HepG2 (cell line): ENCODE measurements around the gene WFDC11. TPM values are rescaled to one million over a fixed set of nuclear protein-coding genes. Genes with fewer than 3 reads are reported as not detected.
A peak's percentile ranks its signal among the peaks of the same experiment; 100 is the strongest.

Experiments used
- ATAD3A ChIP-seq: sonication (generic); formaldehyde crosslinking; IDR thresholded peaks from 2 replicates; pipeline ENCODE4 v1.4.0; 2020; ENCODE audit warnings: missing genetic modification reagents
- HMGA1 ChIP-seq: sonication (generic); formaldehyde crosslinking; conservative IDR thresholded peaks from 2 replicates; pipeline ENCODE4 v1.4.0; 2020; ENCODE audit warnings: missing genetic modification reagents
- MYNN ChIP-seq: sonication (generic); formaldehyde crosslinking; IDR thresholded peaks from 2 replicates; pipeline ENCODE4 v1.4.0; 2020; ENCODE audit warnings: mild to moderate bottlenecking, low read depth, missing genetic modification reagents
- NONO ChIP-seq, 2 experiments: fragments of 450-650 bp in 1 of 2; sonication (generic) in 1 of 2; formaldehyde crosslinking in 1 of 2; IDR thresholded peaks in 1 of 2; conservative IDR thresholded peaks in 1 of 2; 2 replicates each; pipeline versions ENCODE4 v1.6.1 to v1.8.0; 2017 to 2022; ENCODE audit warnings: mild to moderate bottlenecking in 1 of 2, missing genetic modification reagents in 1 of 2, moderate library complexity in 1 of 2
- PAWR ChIP-seq: sonication (generic); formaldehyde crosslinking; IDR thresholded peaks from 2 replicates; pipeline ENCODE4 v1.4.0; 2020; ENCODE audit warnings: missing genetic modification reagents, mild to moderate bottlenecking, borderline replicate concordance
- PPARG ChIP-seq: conservative IDR thresholded peaks from 2 replicates; pipeline ENCODE4 v1.6.1; 2016; ENCODE audit warnings: missing biosample characterization, missing genetic modification reagents
- PRPF4 ChIP-seq: fragments of 200-400 bp; formaldehyde crosslinking; IDR thresholded peaks from 2 replicates; pipeline ENCODE4 v1.6.1; 2016; ENCODE audit warnings: low read length, low read depth; ENCODE audit not compliant: poor library complexity, severe bottlenecking
- RFX3 ChIP-seq: IDR thresholded peaks from 2 replicates; pipeline ENCODE4 v1.6.1; 2016; ENCODE audit warnings: missing biosample characterization, missing genetic modification reagents
- RORA ChIP-seq: sonication (generic); formaldehyde crosslinking; IDR thresholded peaks from 2 replicates; pipeline ENCODE4 v1.5.0; 2020; ENCODE audit warnings: mild to moderate bottlenecking, missing genetic modification reagents, moderate library complexity
- SNAPC2 ChIP-seq: sonication (generic); formaldehyde crosslinking; IDR thresholded peaks from 2 replicates; pipeline ENCODE4 v1.8.1; 2022; ENCODE audit warnings: mild to moderate bottlenecking, missing genetic modification reagents
- SRSF9 ChIP-seq: fragments of 200-400 bp; formaldehyde crosslinking; IDR thresholded peaks from 2 replicates; pipeline ENCODE4 v1.6.1; 2018; ENCODE audit warnings: borderline replicate concordance, mild to moderate bottlenecking, low read depth, low read length; ENCODE audit not compliant: insufficient read depth, poor library complexity, severe bottlenecking
- SUZ12 ChIP-seq: fragments of 150-350 bp; IDR thresholded peaks from 2 replicates; pipeline ENCODE4 v1.6.1; 2014; ENCODE audit warnings: low read depth, low read length
- TARDBP ChIP-seq: sonication (generic); formaldehyde crosslinking; IDR thresholded peaks from 2 replicates; pipeline ENCODE4 v1.8.0; 2022; ENCODE audit warnings: mild to moderate bottlenecking, missing genetic modification reagents
- ZNF343 ChIP-seq: sonication (generic); formaldehyde crosslinking; IDR thresholded peaks from 2 replicates; pipeline ENCODE4 v1.4.0; 2020; ENCODE audit warnings: mild to moderate bottlenecking, missing genetic modification reagents
- ZNF569 ChIP-seq: sonication (generic); formaldehyde crosslinking; IDR thresholded peaks from 2 replicates; pipeline ENCODE4 v1.5.0; 2020; ENCODE audit warnings: mild to moderate bottlenecking, missing genetic modification reagents, moderate library complexity, borderline replicate concordance
- ZNF598 ChIP-seq: sonication (generic); formaldehyde crosslinking; IDR thresholded peaks from 2 replicates; pipeline ENCODE4 v1.5.1; 2020; ENCODE audit warnings: mild to moderate bottlenecking, missing genetic modification reagents, borderline replicate concordance
- ZNF674 ChIP-seq: sonication (generic); formaldehyde crosslinking; IDR thresholded peaks from 2 replicates; pipeline ENCODE4 v1.5.0; 2020; ENCODE audit warnings: low read depth, mild to moderate bottlenecking, missing genetic modification reagents
- ZNF678 ChIP-seq: sonication (generic); formaldehyde crosslinking; IDR thresholded peaks from 2 replicates; pipeline ENCODE4 v1.4.0; 2020; ENCODE audit warnings: mild to moderate bottlenecking, missing genetic modification reagents
- ZNF75D ChIP-seq: sonication (generic); formaldehyde crosslinking; IDR thresholded peaks from 2 replicates; pipeline ENCODE4 v1.8.1; 2023; ENCODE audit warnings: missing genetic modification reagents, mild to moderate bottlenecking, borderline replicate concordance
- polyA plus RNA-seq, 8 experiments: library from polyadenylated mRNA; depleted of rRNA in 3 of 8; stranded (reverse) in 7 of 8; unstranded in 1 of 8; fragments of >200 nt; fragmentation: Illumina TruSeq in 4 of 8; extraction: Trizol in 4 of 8; gene quantifications; 2 replicates each; pipeline versions ENCODE4 v1.2.1 to v1.2.3, GENCODE V29; 2011 to 2016; ENCODE audit warnings: low read depth in 4 of 8, missing spikeins in 1 of 8, mixed read lengths in 1 of 8; ENCODE audit not compliant: insufficient read depth in 1 of 8
- total RNA-seq, 5 experiments: library from RNA; depleted of rRNA; stranded (reverse); fragments of >200 nt; fragmentation: Illumina TruSeq; extraction: Trizol; gene quantifications; 2 replicates each; pipeline ENCODE4 v1.2.3, GENCODE V29; 2016; ENCODE audit warnings: low read depth in 1 of 5
- TF ChIP-seq, protein P1 (sequence below): sonication (generic); formaldehyde crosslinking; IDR thresholded peaks from 2 replicates; pipeline ENCODE4 v1.5.1; 2020; ENCODE audit warnings: mild to moderate bottlenecking, missing genetic modification reagents, moderate library complexity
- TF ChIP-seq, protein P2 (sequence below): sonication (generic); formaldehyde crosslinking; IDR thresholded peaks from 2 replicates; pipeline ENCODE4 v1.4.0; 2020; ENCODE audit warnings: missing genetic modification reagents, borderline replicate concordance
- TF ChIP-seq, protein P3 (sequence below): IDR thresholded peaks from 2 replicates; pipeline ENCODE4 v1.6.1; 2016; ENCODE audit warnings: missing compliant biosample characterization, missing genetic modification reagents, borderline replicate concordance
- TF ChIP-seq, protein P4 (sequence below): conservative IDR thresholded peaks from 2 replicates; pipeline ENCODE4 v1.6.1; 2018; ENCODE audit warnings: missing genetic modification reagents

Gene WFDC11
- total and polyA plus RNA-seq, 2 of the 13 experiments (the other 11 are each of a cell fraction or from before 2014, with no cell fraction given) = not detected

DNA sequence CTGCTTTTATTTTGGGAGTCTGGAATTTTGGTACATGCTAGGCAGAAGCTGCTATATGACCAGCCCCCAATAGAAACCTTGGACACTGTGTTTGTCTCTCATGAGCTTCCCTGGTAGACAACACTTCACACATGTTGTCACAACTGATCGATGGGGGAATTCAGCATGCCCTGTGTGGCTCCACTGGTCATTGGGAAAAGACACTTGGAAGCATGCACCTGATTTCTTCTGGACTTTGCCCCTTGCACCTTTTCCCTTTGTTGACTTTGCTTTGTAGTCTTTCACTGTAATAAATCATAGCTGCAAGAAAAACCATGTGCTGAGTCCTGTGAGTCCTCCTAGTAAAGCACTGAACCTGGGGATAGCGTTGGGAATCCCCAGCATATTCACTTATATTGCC lies 48.4 kb downstream of the WFDC11 start (continued):
- TF ChIP-seq, protein P1, sequence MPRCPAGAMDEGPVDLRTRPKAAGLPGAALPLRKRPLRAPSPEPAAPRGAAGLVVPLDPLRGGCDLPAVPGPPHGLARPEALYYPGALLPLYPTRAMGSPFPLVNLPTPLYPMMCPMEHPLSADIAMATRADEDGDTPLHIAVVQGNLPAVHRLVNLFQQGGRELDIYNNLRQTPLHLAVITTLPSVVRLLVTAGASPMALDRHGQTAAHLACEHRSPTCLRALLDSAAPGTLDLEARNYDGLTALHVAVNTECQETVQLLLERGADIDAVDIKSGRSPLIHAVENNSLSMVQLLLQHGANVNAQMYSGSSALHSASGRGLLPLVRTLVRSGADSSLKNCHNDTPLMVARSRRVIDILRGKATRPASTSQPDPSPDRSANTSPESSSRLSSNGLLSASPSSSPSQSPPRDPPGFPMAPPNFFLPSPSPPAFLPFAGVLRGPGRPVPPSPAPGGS (CRISPR knock-in tag) = no peak
- no peak for TF ChIP-seq MYNN (CRISPR knock-in tag)
- no peak for TF ChIP-seq SNAPC2 (CRISPR knock-in tag)
- TF ChIP-seq ZNF674 (CRISPR knock-in tag) = no peak
- TF ChIP-seq TARDBP (CRISPR knock-in tag) = no peak
- TF ChIP-seq, protein P2, sequence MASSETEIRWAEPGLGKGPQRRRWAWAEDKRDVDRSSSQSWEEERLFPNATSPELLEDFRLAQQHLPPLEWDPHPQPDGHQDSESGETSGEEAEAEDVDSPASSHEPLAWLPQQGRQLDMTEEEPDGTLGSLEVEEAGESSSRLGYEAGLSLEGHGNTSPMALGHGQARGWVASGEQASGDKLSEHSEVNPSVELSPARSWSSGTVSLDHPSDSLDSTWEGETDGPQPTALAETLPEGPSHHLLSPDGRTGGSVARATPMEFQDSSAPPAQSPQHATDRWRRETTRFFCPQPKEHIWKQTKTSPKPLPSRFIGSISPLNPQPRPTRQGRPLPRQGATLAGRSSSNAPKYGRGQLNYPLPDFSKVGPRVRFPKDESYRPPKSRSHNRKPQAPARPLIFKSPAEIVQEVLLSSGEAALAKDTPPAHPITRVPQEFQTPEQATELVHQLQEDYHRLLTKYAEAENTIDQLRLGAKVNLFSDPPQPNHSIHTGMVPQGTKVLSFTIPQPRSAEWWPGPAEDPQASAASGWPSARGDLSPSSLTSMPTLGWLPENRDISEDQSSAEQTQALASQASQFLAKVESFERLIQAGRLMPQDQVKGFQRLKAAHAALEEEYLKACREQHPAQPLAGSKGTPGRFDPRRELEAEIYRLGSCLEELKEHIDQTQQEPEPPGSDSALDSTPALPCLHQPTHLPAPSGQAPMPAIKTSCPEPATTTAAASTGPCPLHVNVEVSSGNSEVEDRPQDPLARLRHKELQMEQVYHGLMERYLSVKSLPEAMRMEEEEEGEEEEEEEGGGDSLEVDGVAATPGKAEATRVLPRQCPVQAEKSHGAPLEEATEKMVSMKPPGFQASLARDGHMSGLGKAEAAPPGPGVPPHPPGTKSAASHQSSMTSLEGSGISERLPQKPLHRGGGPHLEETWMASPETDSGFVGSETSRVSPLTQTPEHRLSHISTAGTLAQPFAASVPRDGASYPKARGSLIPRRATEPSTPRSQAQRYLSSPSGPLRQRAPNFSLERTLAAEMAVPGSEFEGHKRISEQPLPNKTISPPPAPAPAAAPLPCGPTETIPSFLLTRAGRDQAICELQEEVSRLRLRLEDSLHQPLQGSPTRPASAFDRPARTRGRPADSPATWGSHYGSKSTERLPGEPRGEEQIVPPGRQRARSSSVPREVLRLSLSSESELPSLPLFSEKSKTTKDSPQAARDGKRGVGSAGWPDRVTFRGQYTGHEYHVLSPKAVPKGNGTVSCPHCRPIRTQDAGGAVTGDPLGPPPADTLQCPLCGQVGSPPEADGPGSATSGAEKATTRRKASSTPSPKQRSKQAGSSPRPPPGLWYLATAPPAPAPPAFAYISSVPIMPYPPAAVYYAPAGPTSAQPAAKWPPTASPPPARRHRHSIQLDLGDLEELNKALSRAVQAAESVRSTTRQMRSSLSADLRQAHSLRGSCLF = no peak
- TF ChIP-seq, protein P3, sequence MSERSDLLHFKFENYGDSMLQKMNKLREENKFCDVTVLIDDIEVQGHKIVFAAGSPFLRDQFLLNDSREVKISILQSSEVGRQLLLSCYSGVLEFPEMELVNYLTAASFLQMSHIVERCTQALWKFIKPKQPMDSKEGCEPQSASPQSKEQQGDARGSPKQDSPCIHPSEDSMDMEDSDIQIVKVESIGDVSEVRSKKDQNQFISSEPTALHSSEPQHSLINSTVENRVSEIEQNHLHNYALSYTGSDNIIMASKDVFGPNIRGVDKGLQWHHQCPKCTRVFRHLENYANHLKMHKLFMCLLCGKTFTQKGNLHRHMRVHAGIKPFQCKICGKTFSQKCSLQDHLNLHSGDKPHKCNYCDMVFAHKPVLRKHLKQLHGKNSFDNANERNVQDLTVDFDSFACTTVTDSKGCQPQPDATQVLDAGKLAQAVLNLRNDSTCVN (CRISPR knock-in tag) = no peak
- TF ChIP-seq ZNF678 (CRISPR knock-in tag) = no peak
- TF ChIP-seq RORA (CRISPR knock-in tag) = no peak
- no peak for TF ChIP-seq SUZ12
- TF ChIP-seq ATAD3A = no peak
- TF ChIP-seq HMGA1 (CRISPR knock-in tag) = no peak
- TF ChIP-seq, protein P4, sequence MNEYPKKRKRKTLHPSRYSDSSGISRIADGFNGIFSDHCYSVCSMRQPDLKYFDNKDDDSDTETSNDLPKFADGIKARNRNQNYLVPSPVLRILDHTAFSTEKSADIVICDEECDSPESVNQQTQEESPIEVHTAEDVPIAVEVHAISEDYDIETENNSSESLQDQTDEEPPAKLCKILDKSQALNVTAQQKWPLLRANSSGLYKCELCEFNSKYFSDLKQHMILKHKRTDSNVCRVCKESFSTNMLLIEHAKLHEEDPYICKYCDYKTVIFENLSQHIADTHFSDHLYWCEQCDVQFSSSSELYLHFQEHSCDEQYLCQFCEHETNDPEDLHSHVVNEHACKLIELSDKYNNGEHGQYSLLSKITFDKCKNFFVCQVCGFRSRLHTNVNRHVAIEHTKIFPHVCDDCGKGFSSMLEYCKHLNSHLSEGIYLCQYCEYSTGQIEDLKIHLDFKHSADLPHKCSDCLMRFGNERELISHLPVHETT (CRISPR knock-in tag) = no peak
- TF ChIP-seq ZNF598 (CRISPR knock-in tag) = no peak
- TF ChIP-seq RFX3 (CRISPR knock-in tag) = no peak
- TF ChIP-seq PAWR = no peak
- TF ChIP-seq ZNF343 (CRISPR knock-in tag) = peak; percentile 85; the same call in 1 of the 2 replicates
- TF ChIP-seq ZNF569 (CRISPR knock-in tag) = no peak
- TF ChIP-seq NONO (IDR thresholded peaks at IDR 0.05) = no peak
- no peak for TF ChIP-seq NONO (CRISPR knock-in tag; conservative IDR thresholded peaks at IDR 0.05)
- no peak for TF ChIP-seq SRSF9
- TF ChIP-seq PRPF4 = no peak
- no peak for TF ChIP-seq ZNF75D (CRISPR knock-in tag)
- no peak for TF ChIP-seq PPARG
